HG03135 (cell line): ENCODE measurements around the gene CPB1.

Source experiments
- ATAC-seq: cut with Tn5 transposase; IDR thresholded peaks from one replicate; pipeline ENCODE4 v1.9.1; 2021; ENCODE audit warnings: mild to moderate bottlenecking, moderate library complexity; ENCODE audit not compliant: unreplicated experiment

CPB1 gene

GRCh38 chr3:148881286-148881685 is 53.7 kb downstream of the CPB1 start:
- no peak for ATAC-seq

GRCh38 chr3:148882288-148882687 is 54.7 kb downstream of the CPB1 start:
- ATAC-seq, result no peak

- no peak for ATAC-seq
Measured at GRCh38 chr3:148883163-148883562, 55.6 kb downstream of the CPB1 start.

GRCh38 chr3:148884261-148884660 is 56.6 kb downstream of the CPB1 start:
- ATAC-seq, result no peak

- ATAC-seq, result no peak
Measured at GRCh38 chr3:148889828-148890227, 62.2 kb downstream of the CPB1 start.

- ATAC-seq, result no peak
Measured at GRCh38 chr3:148896062-148896461, 68.5 kb downstream of the CPB1 start.

GRCh38 chr3:148901987-148902791 is 74.6 kb downstream of the CPB1 start:
- ATAC-seq, result no peak

- no peak for ATAC-seq
Measured at GRCh38 chr3:148903022-148903442, 75.4 kb downstream of the CPB1 start.

- ATAC-seq, result no peak
Measured at GRCh38 chr3:148903941-148904340, 76.3 kb downstream of the CPB1 start.

GRCh38 chr3:148906667-148907066 is 79.1 kb downstream of the CPB1 start:
- no peak for ATAC-seq
